Neural progenitor cell (in vitro differentiated cells): Measurements from ENCODE around the gene EXOC4. TPM values are rescaled to one million over a fixed set of nuclear protein-coding genes. Genes with fewer than 3 reads are reported as not detected.
A peak's percentile ranks its signal among the peaks of the same experiment; 100 is the strongest.

Source experiments
- DNase-seq: peaks from one replicate; pipeline ENCODE4 v3.0.0-alpha.2; 2016; ENCODE audit warnings: low spot score
- H2AFZ ChIP-seq: fragments of 200-600 bp; sonication (generic); replicated peaks from 2 replicates; pipeline ENCODE4 v1.6.1; 2016; ENCODE audit warnings: antibody characterized with exemption
- H3F3A ChIP-seq: fragments of 200-600 bp; sonication (generic); 2 replicates; pipeline ENCODE4 v1.6.1; 2016; ENCODE audit warnings: antibody characterized with exemption, low read depth
- H3K27ac ChIP-seq: fragments of 200-600 bp; sonication (generic); 2 replicates; pipeline ENCODE4 v1.5.1; 2016; ENCODE audit warnings: mild to moderate bottlenecking
- H3K27me3 ChIP-seq: fragments of 200-600 bp; sonication (generic); 2 replicates; pipeline ENCODE4 v1.6.1; 2016; ENCODE audit warnings: mild to moderate bottlenecking, moderate library complexity
- H3K36me3 ChIP-seq: fragments of 200-600 bp; sonication (generic); 2 replicates; pipeline ENCODE4 v1.5.1; 2016
- H3K4me1 ChIP-seq: fragments of 200-600 bp; sonication (generic); 2 replicates; pipeline ENCODE4 v1.6.1; 2016; ENCODE audit warnings: mixed run types
- H3K4me2 ChIP-seq: fragments of 200-600 bp; sonication (generic); 2 replicates; pipeline ENCODE4 v1.6.1; 2016
- H3K4me3 ChIP-seq: fragments of 200-600 bp; sonication (generic); 2 replicates; pipeline ENCODE4 v1.5.1; 2016
- H3K79me2 ChIP-seq: fragments of 200-600 bp; sonication (generic); 2 replicates; pipeline ENCODE4 v1.6.1; 2016; ENCODE audit warnings: low read depth
- H3K9ac ChIP-seq: fragments of 200-600 bp; sonication (generic); 2 replicates; pipeline ENCODE4 v1.6.1; 2016
- H3K9me3 ChIP-seq: fragments of 200-600 bp; sonication (generic); 2 replicates; pipeline ENCODE4 v1.5.1; 2016; ENCODE audit warnings: low read depth
- H4K20me1 ChIP-seq: fragments of 200-600 bp; sonication (generic); 2 replicates; pipeline ENCODE4 v1.6.1; 2016; ENCODE audit warnings: low read depth
- H3K27ac Mint-ChIP-seq: 3 replicates; pipeline ENCODE4 v1.8.0; 2021; ENCODE audit warnings: mixed read lengths
- H3K27me3 Mint-ChIP-seq: 2 replicates; pipeline ENCODE4 v1.8.0; 2022; ENCODE audit warnings: low read depth, mild to moderate bottlenecking, inconsistent platforms, moderate library complexity, mixed read lengths; ENCODE audit not compliant: insufficient read depth
- H3K36me3 Mint-ChIP-seq: 3 replicates; pipeline ENCODE4 v1.8.0; 2021; ENCODE audit warnings: mixed read lengths
- H3K4me1 Mint-ChIP-seq: 3 replicates; pipeline ENCODE4 v1.8.0; 2021; ENCODE audit warnings: mixed read lengths
- H3K4me3 Mint-ChIP-seq: 3 replicates; pipeline ENCODE4 v1.8.0; 2021; ENCODE audit warnings: mild to moderate bottlenecking, moderate library complexity, mixed read lengths
- H3K9me3 Mint-ChIP-seq: 3 replicates; pipeline ENCODE4 v1.8.0; 2020; ENCODE audit warnings: mixed read lengths
- EZH2 ChIP-seq: fragments of 200-600 bp; sonication (generic); IDR thresholded peaks from 2 replicates; pipeline ENCODE4 v1.6.1; 2017; ENCODE audit warnings: antibody characterized with exemption, mild to moderate bottlenecking, moderate library complexity
- EZH2phosphoT487 ChIP-seq: fragments of 200-600 bp; sonication (generic); IDR thresholded peaks from 2 replicates; pipeline ENCODE4 v1.6.1; 2017; ENCODE audit warnings: antibody characterized with exemption
- total RNA-seq: library from RNA; depleted of rRNA; stranded (reverse); fragments of >200 nt; gene quantifications from 2 replicates; pipeline ENCODE4 v1.2.3, GENCODE V29; 2015; ENCODE audit warnings: low replicate concordance
- TF ChIP-seq, protein P1 (sequence below): fragments of 200-600 bp; sonication (generic); IDR thresholded peaks from 2 replicates; pipeline ENCODE4 v1.5.1; 2017; ENCODE audit warnings: antibody characterized with exemption, mild to moderate bottlenecking

Gene EXOC4
- total RNA-seq, 1 donor from 2014 or later = 129 TPM

DNA sequence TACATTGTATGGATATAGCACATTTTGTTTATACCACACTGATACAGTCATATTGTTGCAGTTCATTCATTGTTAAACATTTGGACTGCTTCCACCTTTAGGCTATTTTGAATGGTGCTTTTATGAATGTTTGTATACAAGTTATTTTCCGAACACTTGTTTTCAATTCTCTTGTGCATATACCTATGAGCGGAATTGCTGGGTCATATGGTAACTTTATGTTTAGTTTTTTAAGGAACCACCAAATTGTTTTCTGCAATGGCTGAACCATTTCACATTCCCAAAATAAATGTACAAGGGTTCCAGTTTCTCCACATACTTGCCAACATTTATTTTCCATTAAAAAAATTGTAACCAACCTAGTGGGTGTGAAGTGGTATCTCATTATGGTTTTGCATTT lies 4.0 kb upstream of the EXOC4 start:
- Histone ChIP-seq H3F3A (no peaks in the 10 kb centered on the region), H3K4me1 (peaks cover 5% of the 10 kb centered on the region), H3K4me3 (no peak overlapping the region), H3K9ac (no peak overlapping the region), H3K27me3 (no peaks in the 10 kb centered on the region), H3K27ac (no peak overlapping the region), H3K4me2 (no peak overlapping the region), H3K36me3 (no peaks in the 10 kb centered on the region), H3K9me3 (no peaks in the 10 kb centered on the region), H4K20me1 (no peaks in the 10 kb centered on the region), H3K79me2 (peaks cover 9% of the 10 kb centered on the region), H2AFZ (no peak overlapping the region)
- TF ChIP-seq, protein P1, sequence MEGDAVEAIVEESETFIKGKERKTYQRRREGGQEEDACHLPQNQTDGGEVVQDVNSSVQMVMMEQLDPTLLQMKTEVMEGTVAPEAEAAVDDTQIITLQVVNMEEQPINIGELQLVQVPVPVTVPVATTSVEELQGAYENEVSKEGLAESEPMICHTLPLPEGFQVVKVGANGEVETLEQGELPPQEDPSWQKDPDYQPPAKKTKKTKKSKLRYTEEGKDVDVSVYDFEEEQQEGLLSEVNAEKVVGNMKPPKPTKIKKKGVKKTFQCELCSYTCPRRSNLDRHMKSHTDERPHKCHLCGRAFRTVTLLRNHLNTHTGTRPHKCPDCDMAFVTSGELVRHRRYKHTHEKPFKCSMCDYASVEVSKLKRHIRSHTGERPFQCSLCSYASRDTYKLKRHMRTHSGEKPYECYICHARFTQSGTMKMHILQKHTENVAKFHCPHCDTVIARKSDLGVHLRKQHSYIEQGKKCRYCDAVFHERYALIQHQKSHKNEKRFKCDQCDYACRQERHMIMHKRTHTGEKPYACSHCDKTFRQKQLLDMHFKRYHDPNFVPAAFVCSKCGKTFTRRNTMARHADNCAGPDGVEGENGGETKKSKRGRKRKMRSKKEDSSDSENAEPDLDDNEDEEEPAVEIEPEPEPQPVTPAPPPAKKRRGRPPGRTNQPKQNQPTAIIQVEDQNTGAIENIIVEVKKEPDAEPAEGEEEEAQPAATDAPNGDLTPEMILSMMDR = no peak
- TF ChIP-seq EZH2 = no peak
- TF ChIP-seq EZH2phosphoT487 = no peak
- no peak for DNase-seq
- H3K4me3 Mint-ChIP-seq = no peak overlapping the region
- no peak overlapping the region for H3K27ac Mint-ChIP-seq
- H3K9me3 Mint-ChIP-seq = no peaks in the 10 kb centered on the region
- H3K36me3 Mint-ChIP-seq = no peaks in the 10 kb centered on the region
- H3K4me1 Mint-ChIP-seq = peaks cover 5% of the 10 kb centered on the region
- H3K27me3 Mint-ChIP-seq = peaks cover 2% of the 10 kb centered on the region

DNA sequence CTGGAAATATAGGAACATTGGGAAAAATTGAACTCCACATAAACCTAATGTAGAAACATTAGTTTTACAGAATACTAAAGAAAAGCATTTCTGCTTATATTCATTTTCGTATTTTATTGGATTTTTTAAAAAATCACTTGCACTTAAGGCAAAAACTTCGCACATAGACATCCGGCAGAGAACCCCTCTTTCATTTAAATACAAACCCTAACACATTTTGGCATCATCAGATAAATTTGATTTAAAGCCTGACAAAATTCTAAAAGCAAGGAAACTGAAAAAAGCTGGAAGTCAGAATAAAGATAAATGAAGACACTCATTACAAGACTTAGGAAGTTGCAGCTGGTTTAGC lies 396 bp upstream of the EXOC4 start:
- H3K4me3 ChIP-seq = peak overlapping the region; percentile 65
- no peak overlapping the region for H3K9ac ChIP-seq
- peaks cover 10% of the 10 kb centered on the region for H3K4me1 ChIP-seq
- H3K4me1 Mint-ChIP-seq = peaks cover 22% of the 10 kb centered on the region
- no peaks in the 10 kb centered on the region for H3K9me3 ChIP-seq
- no peaks in the 10 kb centered on the region for H3K27me3 Mint-ChIP-seq
- H4K20me1 ChIP-seq = no peaks in the 10 kb centered on the region
- no peaks in the 10 kb centered on the region for H3K36me3 ChIP-seq
- H3K36me3 Mint-ChIP-seq = peaks cover 9% of the 10 kb centered on the region
- no peaks in the 10 kb centered on the region for H3K27me3 ChIP-seq
- H3K27ac ChIP-seq = no peak overlapping the region
- H2AFZ ChIP-seq = peak overlapping the region; percentile 77
- no peaks in the 10 kb centered on the region for H3K9me3 Mint-ChIP-seq
- peak overlapping the region; percentile 59 for H3K4me2 ChIP-seq
- DNase-seq = no peak
- TF ChIP-seq EZH2phosphoT487 (no peak), EZH2 (no peak)
- TF ChIP-seq, protein P1 = no peak
- H3F3A ChIP-seq = no peaks in the 10 kb centered on the region
- H3K79me2 ChIP-seq = peaks cover 43% of the 10 kb centered on the region
- H3K27ac Mint-ChIP-seq = peak overlapping the region; percentile 93
- peak overlapping the region; percentile 98 for H3K4me3 Mint-ChIP-seq

DNA sequence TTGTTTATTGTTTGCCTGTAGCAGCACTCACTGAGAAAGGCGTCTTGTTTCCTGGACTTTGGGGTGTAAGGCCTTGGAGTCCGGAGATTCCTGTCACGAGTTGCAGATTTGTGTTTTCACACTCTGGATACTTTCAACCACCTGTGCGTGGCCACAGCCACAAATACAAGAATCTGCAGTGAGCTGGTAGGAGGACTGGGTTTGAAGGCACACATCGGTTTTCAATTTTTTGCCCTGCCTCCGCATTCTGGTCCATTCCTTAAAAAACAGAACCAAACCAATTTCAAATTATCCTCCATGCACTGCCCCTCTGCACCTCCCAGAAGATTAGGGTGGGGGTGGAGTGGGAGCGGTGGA lies 619 bp downstream of the EXOC4 start:
- peak overlapping the region; percentile 90 for H3K4me2 ChIP-seq
- no peaks in the 10 kb centered on the region for H3K27me3 ChIP-seq
- H3K4me1 ChIP-seq = peaks cover 10% of the 10 kb centered on the region
- peak overlapping the region; percentile 74 for H3K9ac ChIP-seq
- H3K79me2 ChIP-seq = peaks cover 53% of the 10 kb centered on the region
- Mint-ChIP-seq H3K4me3 (peak overlapping the region; percentile 98), H3K27ac (peak overlapping the region; percentile 93), H3K27me3 (no peaks in the 10 kb centered on the region), H3K36me3 (peaks cover 9% of the 10 kb centered on the region), H3K9me3 (no peaks in the 10 kb centered on the region), H3K4me1 (peaks cover 22% of the 10 kb centered on the region)
- H3F3A ChIP-seq = no peaks in the 10 kb centered on the region
- H3K9me3 ChIP-seq = no peaks in the 10 kb centered on the region
- H4K20me1 ChIP-seq = no peaks in the 10 kb centered on the region
- TF ChIP-seq EZH2 (no peak), EZH2phosphoT487 (no peak)
- TF ChIP-seq, protein P1 = no peak
- H3K36me3 ChIP-seq = no peaks in the 10 kb centered on the region
- H2AFZ ChIP-seq = peak overlapping the region; percentile 89
- no peak overlapping the region for H3K27ac ChIP-seq
- H3K4me3 ChIP-seq = peak overlapping the region; percentile 65
- DNase-seq = peak; percentile 13

DNA sequence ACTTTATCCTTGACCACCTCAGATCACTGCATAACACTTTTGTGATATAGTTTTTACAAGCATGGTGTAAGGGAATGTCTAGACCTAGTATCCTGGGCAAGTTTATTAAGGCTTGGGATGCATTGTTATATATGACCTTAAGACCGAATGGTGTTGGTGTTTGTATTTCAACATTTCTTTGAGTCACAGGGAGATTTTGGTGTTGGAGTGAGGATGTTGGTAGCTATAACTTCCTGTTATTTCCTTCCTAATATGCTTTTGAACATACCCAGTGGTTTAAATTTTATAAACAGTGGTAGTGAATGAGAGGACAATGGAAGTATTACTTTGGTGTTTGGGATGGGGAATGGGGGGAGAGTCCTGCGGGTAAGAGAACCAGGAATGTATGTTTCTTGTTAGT lies 2.6 kb downstream of the EXOC4 start:
- Histone ChIP-seq H2AFZ (no peak overlapping the region), H3K9ac (no peak overlapping the region), H3K27ac (no peak overlapping the region), H3F3A (no peaks in the 10 kb centered on the region), H3K9me3 (no peaks in the 10 kb centered on the region), H4K20me1 (no peaks in the 10 kb centered on the region), H3K4me2 (no peak overlapping the region), H3K4me1 (peaks cover 10% of the 10 kb centered on the region), H3K27me3 (no peaks in the 10 kb centered on the region), H3K79me2 (peaks cover 73% of the 10 kb centered on the region), H3K36me3 (no peaks in the 10 kb centered on the region), H3K4me3 (no peak overlapping the region)
- Mint-ChIP-seq H3K4me3 (no peak overlapping the region), H3K36me3 (peaks cover 11% of the 10 kb centered on the region), H3K27ac (no peak overlapping the region), H3K9me3 (no peaks in the 10 kb centered on the region), H3K27me3 (no peaks in the 10 kb centered on the region), H3K4me1 (peaks cover 22% of the 10 kb centered on the region)
- TF ChIP-seq EZH2phosphoT487 (no peak), EZH2 (no peak)
- TF ChIP-seq, protein P1 = no peak
- no peak for DNase-seq
